AG04450 (cell line): ENCODE measurements around the gene COLEC12. TPM values are rescaled to one million over a fixed set of nuclear protein-coding genes. Genes with fewer than 3 reads are reported as not detected.

ENCODE experiments used
- CTCF ChIA-PET: fragments of 300-600, 350-600 bp; formaldehyde crosslinking; extraction: SDS; loops from one replicate; lab custom pipeline; 2022; ENCODE audit warnings: antibody characterized with exemption, inconsistent platforms; lab: Charles Lee
- POLR2A ChIA-PET: fragments of 350-600 bp; formaldehyde crosslinking; extraction: SDS; loops from one replicate; lab custom pipeline; 2021; ENCODE audit warnings: antibody characterized with exemption, inconsistent platforms; lab: Yijun Ruan, JAX
- DNase-seq: peaks from one replicate; pipeline ENCODE4 v3.0.0-alpha.2; 2011; ENCODE audit warnings: low read depth, low spot score
- H3K27ac ChIP-seq: one replicate; pipeline ENCODE4 v1.5.1; 2012; ENCODE audit warnings: low read depth, low read length, control low read depth
- H3K27me3 ChIP-seq: one replicate; pipeline ENCODE4 v1.6.0; 2012; ENCODE audit warnings: low read length; ENCODE audit not compliant: control insufficient read depth, insufficient read depth
- H3K4me3 ChIP-seq: 2 replicates; pipeline ENCODE4 v1.5.1; 2011; ENCODE audit warnings: mild to moderate bottlenecking, low read depth, low read length, control low read depth
- H3K9me3 ChIP-seq: 2 replicates; pipeline ENCODE4 v1.5.1; 2012; ENCODE audit warnings: low read length; ENCODE audit not compliant: control insufficient read depth, insufficient read depth
- polyA plus RNA-seq: library from polyadenylated mRNA; depleted of rRNA; stranded (reverse); fragments of >200 nt; gene quantifications from 2 replicates; pipeline ENCODE4 v1.2.3, GENCODE V29; 2011
- TF ChIP-seq, protein P1 (sequence below): IDR thresholded peaks from 2 replicates; pipeline ENCODE4 v1.5.1; 2011; ENCODE audit warnings: low read depth, low read length, control low read depth, inconsistent platforms

COLEC12 gene
- polyA plus RNA-seq, 1 experiment, result 10.9 TPM

- ChIA-PET CTCF (interaction anchor here (0.9 kb wide), 1 partner anchor 107 kb away, joined by 3 read pairs; no protein-coding TSS in a partner anchor), POLR2A (no interaction called here)
- H3K27ac ChIP-seq, result no peak overlapping the region
- no peaks in the 10 kb centered on the region for H3K27me3 ChIP-seq
- no peaks in the 10 kb centered on the region for H3K9me3 ChIP-seq
- DNase-seq, result no peak
- H3K4me3 ChIP-seq, result no peak overlapping the region
- TF ChIP-seq, protein P1, sequence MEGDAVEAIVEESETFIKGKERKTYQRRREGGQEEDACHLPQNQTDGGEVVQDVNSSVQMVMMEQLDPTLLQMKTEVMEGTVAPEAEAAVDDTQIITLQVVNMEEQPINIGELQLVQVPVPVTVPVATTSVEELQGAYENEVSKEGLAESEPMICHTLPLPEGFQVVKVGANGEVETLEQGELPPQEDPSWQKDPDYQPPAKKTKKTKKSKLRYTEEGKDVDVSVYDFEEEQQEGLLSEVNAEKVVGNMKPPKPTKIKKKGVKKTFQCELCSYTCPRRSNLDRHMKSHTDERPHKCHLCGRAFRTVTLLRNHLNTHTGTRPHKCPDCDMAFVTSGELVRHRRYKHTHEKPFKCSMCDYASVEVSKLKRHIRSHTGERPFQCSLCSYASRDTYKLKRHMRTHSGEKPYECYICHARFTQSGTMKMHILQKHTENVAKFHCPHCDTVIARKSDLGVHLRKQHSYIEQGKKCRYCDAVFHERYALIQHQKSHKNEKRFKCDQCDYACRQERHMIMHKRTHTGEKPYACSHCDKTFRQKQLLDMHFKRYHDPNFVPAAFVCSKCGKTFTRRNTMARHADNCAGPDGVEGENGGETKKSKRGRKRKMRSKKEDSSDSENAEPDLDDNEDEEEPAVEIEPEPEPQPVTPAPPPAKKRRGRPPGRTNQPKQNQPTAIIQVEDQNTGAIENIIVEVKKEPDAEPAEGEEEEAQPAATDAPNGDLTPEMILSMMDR, result no peak
These were observed 22.9 kb downstream of the COLEC12 start for GRCh38 chr18:477565-477964.

- H3K4me3 ChIP-seq, result no peak overlapping the region
- no peak for DNase-seq
- TF ChIP-seq, protein P1, result no peak
- POLR2A ChIA-PET, result no interaction called here
- H3K27me3 ChIP-seq, result no peaks in the 10 kb centered on the region
- CTCF ChIA-PET, result no interaction called here
- no peak overlapping the region for H3K27ac ChIP-seq
- no peaks in the 10 kb centered on the region for H3K9me3 ChIP-seq
These were observed 24.2 kb downstream of the COLEC12 start for GRCh38 chr18:476251-476664.

GRCh38 chr18:475202-476031 is 25.1 kb downstream of the COLEC12 start:
- H3K4me3 ChIP-seq, result no peak overlapping the region
- ChIA-PET POLR2A (interaction anchor here (1.1 kb wide), 1 partner anchor 14 kb away, joined by 4 read pairs; no protein-coding TSS in a partner anchor), CTCF (no interaction called here)
- H3K9me3 ChIP-seq, result no peaks in the 10 kb centered on the region
- TF ChIP-seq, protein P1, result no peak
- no peaks in the 10 kb centered on the region for H3K27me3 ChIP-seq
- no peak for DNase-seq
- peak overlapping the region; percentile 32 for H3K27ac ChIP-seq

DNA sequence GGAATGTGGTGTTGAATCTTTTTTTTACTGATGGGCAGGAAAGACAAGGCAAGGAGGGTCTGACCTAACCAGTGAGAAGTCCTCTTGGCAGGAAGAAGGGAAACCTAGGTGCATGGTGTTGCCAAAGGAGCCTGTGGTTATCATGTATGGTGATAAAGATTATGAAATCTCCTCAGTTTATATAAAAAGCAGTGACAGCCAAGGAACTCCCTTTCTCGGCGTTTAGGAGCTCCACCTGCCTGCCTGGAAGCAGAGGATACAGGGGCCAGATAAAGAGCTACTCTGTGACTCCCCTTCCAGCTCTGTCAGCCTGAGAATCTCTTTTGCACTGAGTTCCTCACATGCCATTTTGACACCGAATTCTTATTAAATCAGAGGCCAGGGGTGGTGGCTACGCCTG is 26.1 kb downstream of the COLEC12 start:
- no peak overlapping the region for H3K27ac ChIP-seq
- ChIA-PET CTCF (interaction anchor here (1.0 kb wide), 1 partner anchor 75 kb away, joined by 3 read pairs; no protein-coding TSS in a partner anchor), POLR2A (no interaction called here)
- no peak for DNase-seq
- H3K27me3 ChIP-seq, result no peaks in the 10 kb centered on the region
- TF ChIP-seq, protein P1, result no peak
- no peaks in the 10 kb centered on the region for H3K9me3 ChIP-seq
- no peak overlapping the region for H3K4me3 ChIP-seq

- no peaks in the 10 kb centered on the region for H3K27me3 ChIP-seq
- TF ChIP-seq, protein P1, result no peak
- ChIA-PET CTCF (interaction anchor here (0.6 kb wide), 1 partner anchor 144 kb away, joined by 5 read pairs; no protein-coding TSS in a partner anchor), POLR2A (no interaction called here)
- H3K27ac ChIP-seq, result no peak overlapping the region
- H3K4me3 ChIP-seq, result no peak overlapping the region
- H3K9me3 ChIP-seq, result no peaks in the 10 kb centered on the region
- DNase-seq, result no peak
These were observed 26.7 kb downstream of the COLEC12 start for GRCh38 chr18:473802-474201.
